ENCODE measurements around the gene CACHD1.

- no peak for TF ChIP-seq CTCF (IDR thresholded peaks at IDR 0.05)
- TF ChIP-seq POLR2A (IDR thresholded peaks at IDR 0.05): no peak
These were observed 4.2 kb downstream of the CACHD1 start for GRCh38 chr1:64474133-64474532.

Measured in body of pancreas (tissue), 4 donors.